ENCODE results near the gene SETD1B. TPM values are rescaled to one million over a fixed set of nuclear protein-coding genes. Genes with fewer than 3 reads are reported as not detected.
"Not testable (repeated sequence)": the region's sequence is repeated elsewhere in the genome, so short reads cannot be mapped to it uniquely, and the experiment has no call there.

The SETD1B gene
- total RNA-seq, 2 experiments from 2014 or later: 13.3 TPM

DNA sequence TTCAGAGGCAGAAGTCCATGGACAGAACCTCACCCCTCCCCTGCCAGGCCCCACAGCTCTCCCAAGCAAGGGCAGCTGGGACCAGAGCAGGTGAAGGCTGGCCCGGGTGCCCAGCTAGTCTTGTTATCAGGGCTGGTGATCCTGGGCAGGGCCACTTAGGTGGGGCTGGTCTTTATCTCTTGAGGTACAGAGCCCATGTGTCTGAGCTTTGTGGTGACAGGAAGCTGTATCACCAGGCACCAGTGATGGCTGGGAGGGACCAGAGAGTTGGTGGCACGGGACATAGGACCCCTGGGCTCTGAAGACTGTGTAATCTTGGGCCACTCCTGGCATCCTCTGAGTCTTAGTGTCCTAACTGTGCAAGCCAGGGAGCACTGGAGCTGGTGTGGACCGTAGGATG is 67.7 kb downstream of the SETD1B start:
- ATAC-seq (no peak), DNase-seq (no peak)
- intact Hi-C loops (cut with micrococcal nuclease): no loop called here
- POLR2A ChIA-PET: no interaction called here
- Mint-ChIP-seq H3K4me3 (no peak overlapping the region), H3K27me3 (no peaks in the 10 kb centered on the region), H3K9me3 (no peaks in the 10 kb centered on the region), H3K36me3 (ENCODE audit: low read depth) (no peaks in the 10 kb centered on the region), H3K27ac (no peak overlapping the region), H3K4me1 (ENCODE audit: low read depth) (peaks cover 3% of the 10 kb centered on the region)
- TF ChIP-seq, protein P1, sequence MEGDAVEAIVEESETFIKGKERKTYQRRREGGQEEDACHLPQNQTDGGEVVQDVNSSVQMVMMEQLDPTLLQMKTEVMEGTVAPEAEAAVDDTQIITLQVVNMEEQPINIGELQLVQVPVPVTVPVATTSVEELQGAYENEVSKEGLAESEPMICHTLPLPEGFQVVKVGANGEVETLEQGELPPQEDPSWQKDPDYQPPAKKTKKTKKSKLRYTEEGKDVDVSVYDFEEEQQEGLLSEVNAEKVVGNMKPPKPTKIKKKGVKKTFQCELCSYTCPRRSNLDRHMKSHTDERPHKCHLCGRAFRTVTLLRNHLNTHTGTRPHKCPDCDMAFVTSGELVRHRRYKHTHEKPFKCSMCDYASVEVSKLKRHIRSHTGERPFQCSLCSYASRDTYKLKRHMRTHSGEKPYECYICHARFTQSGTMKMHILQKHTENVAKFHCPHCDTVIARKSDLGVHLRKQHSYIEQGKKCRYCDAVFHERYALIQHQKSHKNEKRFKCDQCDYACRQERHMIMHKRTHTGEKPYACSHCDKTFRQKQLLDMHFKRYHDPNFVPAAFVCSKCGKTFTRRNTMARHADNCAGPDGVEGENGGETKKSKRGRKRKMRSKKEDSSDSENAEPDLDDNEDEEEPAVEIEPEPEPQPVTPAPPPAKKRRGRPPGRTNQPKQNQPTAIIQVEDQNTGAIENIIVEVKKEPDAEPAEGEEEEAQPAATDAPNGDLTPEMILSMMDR (IDR thresholded peaks at IDR 0.05): no peak
- CTCF ChIA-PET: interaction anchor here (1.6 kb wide), 1 partner anchor 77 kb away, joined by 5 read pairs; no protein-coding TSS in a partner anchor

- peak; percentile 20 for ATAC-seq
- Mint-ChIP-seq H3K36me3 (ENCODE audit: low read depth) (no peaks in the 10 kb centered on the region), H3K27me3 (no peaks in the 10 kb centered on the region), H3K27ac (no peak overlapping the region), H3K4me3 (no peak overlapping the region), H3K9me3 (no peaks in the 10 kb centered on the region), H3K4me1 (ENCODE audit: low read depth) (peaks cover 3% of the 10 kb centered on the region)
- intact Hi-C loops (cut with micrococcal nuclease): no loop called here
- TF ChIP-seq, protein P1 (IDR thresholded peaks at IDR 0.05): no peak
- DNase-seq: no peak
- ChIA-PET CTCF (interaction anchor here (1.5 kb wide), 1 partner anchor 15 kb away, joined by 8 read pairs; the partner anchor contains the start of gene PSMD9), POLR2A (no interaction called here)
These were observed 68.9 kb downstream of the SETD1B start for GRCh38 chr12:121872546-121873215.

- H3K27me3 Mint-ChIP-seq: no peaks in the 10 kb centered on the region
- CTCF ChIA-PET: interaction anchor here (1.5 kb wide), 1 partner anchor 15 kb away, joined by 8 read pairs; the partner anchor contains the start of gene PSMD9
These were observed 69.4 kb downstream of the SETD1B start for GRCh38 chr12:121873216-121873569.

GRCh38 chr12:121874071-121874470 is 70.3 kb downstream of the SETD1B start:
- H3K36me3 Mint-ChIP-seq (ENCODE audit: low read depth): no peaks in the 10 kb centered on the region
- no peak overlapping the region for H3K27ac Mint-ChIP-seq
- DNase-seq (no peak), ATAC-seq (no peak)
- TF ChIP-seq, protein P1 (IDR thresholded peaks at IDR 0.05): no peak
- H3K4me1 Mint-ChIP-seq (ENCODE audit: low read depth): peaks cover 3% of the 10 kb centered on the region
- ChIA-PET CTCF (interaction anchor here (1.5 kb wide), 1 partner anchor 14 kb away, joined by 8 read pairs; the partner anchor contains the start of gene PSMD9), POLR2A (no interaction called here)
- no peaks in the 10 kb centered on the region for H3K27me3 Mint-ChIP-seq
- intact Hi-C loops (cut with micrococcal nuclease): no loop called here
- no peak overlapping the region for H3K4me3 Mint-ChIP-seq
- no peaks in the 10 kb centered on the region for H3K9me3 Mint-ChIP-seq

More at GRCh38 chr12:121873216-121873569, 69.4 kb downstream of the SETD1B start:
- no peak for DNase-seq
- POLR2A ChIA-PET: no interaction called here
- intact Hi-C loops (cut with micrococcal nuclease): no loop called here
- H3K36me3 Mint-ChIP-seq (ENCODE audit: low read depth): no peaks in the 10 kb centered on the region
- TF ChIP-seq, protein P1 (IDR thresholded peaks at IDR 0.05): no peak
- H3K27ac Mint-ChIP-seq: no peak overlapping the region
- H3K4me3 Mint-ChIP-seq: no peak overlapping the region
- no peaks in the 10 kb centered on the region for H3K9me3 Mint-ChIP-seq
- peaks cover 3% of the 10 kb centered on the region for H3K4me1 Mint-ChIP-seq (ENCODE audit: low read depth)
- ATAC-seq: no peak

DNA sequence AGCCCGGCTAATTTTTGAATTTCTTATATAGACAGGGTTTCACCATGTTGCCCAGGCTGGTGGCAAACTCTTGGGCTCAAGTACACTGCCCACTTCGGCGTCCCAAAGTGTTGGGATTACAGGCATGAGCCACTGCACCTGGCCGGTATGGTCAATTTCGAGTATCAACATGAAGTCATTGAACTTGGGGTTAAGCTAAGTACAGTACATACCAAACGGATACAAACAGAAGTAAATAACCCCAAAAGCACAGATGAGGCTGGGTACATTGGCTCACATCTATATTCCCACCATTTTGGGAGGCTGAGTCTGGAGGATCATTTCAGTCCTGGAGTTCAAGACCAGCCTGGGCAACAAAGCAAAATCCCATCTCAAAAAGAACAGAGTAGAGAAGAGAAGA is 71.8 kb downstream of the SETD1B start:
- no peaks in the 10 kb centered on the region for H3K36me3 Mint-ChIP-seq (ENCODE audit: low read depth)
- H3K4me3 Mint-ChIP-seq: no peak overlapping the region
- no peak for DNase-seq
- ATAC-seq: no peak
- CTCF ChIA-PET: interaction anchor here (1.0 kb wide), 1 partner anchor 43 kb away, joined by 3 read pairs; the partner anchor contains the start of gene CFAP251
- intact Hi-C loops (cut with micrococcal nuclease): no loop called here
- H3K9me3 Mint-ChIP-seq: no peaks in the 10 kb centered on the region
- POLR2A ChIA-PET: no interaction called here
- TF ChIP-seq, protein P1 (IDR thresholded peaks at IDR 0.05): no peak
- no peaks in the 10 kb centered on the region for H3K27me3 Mint-ChIP-seq
- H3K4me1 Mint-ChIP-seq (ENCODE audit: low read depth): peaks cover 3% of the 10 kb centered on the region
- H3K27ac Mint-ChIP-seq: no peak overlapping the region

DNA sequence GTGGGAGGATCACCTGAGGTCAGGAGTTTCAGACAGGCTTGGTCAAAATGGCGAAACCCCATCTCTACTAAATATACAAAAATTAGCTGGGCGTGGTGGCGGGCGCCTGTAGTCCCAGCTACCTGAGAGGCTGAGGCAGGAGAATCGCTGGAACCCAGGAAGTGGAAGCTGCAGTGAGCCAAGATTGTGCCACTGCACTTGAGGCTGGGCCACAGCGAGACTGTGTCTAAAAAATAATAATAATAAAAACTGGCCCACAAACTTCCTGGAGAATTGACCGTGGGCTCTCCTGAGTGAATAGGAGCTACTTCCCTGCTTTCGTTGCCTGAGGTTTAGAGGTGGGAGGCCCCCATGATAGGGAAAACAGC is 72.3 kb downstream of the SETD1B start:
- H3K9me3 Mint-ChIP-seq; H3K36me3 Mint-ChIP-seq (ENCODE audit: low read depth); POLR2A ChIA-PET; H3K4me1 Mint-ChIP-seq (ENCODE audit: low read depth); DNase-seq; H3K4me3 Mint-ChIP-seq; intact Hi-C loops (cut with micrococcal nuclease); H3K27ac Mint-ChIP-seq; ATAC-seq; H3K27me3 Mint-ChIP-seq: not testable (repeated sequence)
- CTCF ChIA-PET: interaction anchor here (1.0 kb wide), 1 partner anchor 42 kb away, joined by 3 read pairs; the partner anchor contains the start of gene CFAP251

Measured in activated CD8-positive, alpha-beta T cell treated with anti-CD3 and anti-CD28 coated beads for 36 hours (primary cell).